Testis (tissue), 2 donors: ENCODE measurements around the gene SHE.

Experiments
- POLR2A ChIP-seq: fragments of 450-650 bp; IDR thresholded peaks from one replicate; pipeline ENCODE4 v1.6.1; 2017; ENCODE audit warnings: antibody characterized with exemption, mild to moderate bottlenecking, moderate library complexity
- TF ChIP-seq, protein P1 (sequence below), 3 experiments: fragments of 450-650 bp in 2 of 3; fragments of 200-600 bp in 1 of 3; sonication (generic) in 1 of 3; IDR thresholded peaks; one replicate each; pipeline ENCODE4 v1.5.1; 2016 to 2019; ENCODE audit warnings: antibody characterized with exemption in 3 of 3, mild to moderate bottlenecking in 2 of 3, moderate library complexity in 1 of 3

DNA sequence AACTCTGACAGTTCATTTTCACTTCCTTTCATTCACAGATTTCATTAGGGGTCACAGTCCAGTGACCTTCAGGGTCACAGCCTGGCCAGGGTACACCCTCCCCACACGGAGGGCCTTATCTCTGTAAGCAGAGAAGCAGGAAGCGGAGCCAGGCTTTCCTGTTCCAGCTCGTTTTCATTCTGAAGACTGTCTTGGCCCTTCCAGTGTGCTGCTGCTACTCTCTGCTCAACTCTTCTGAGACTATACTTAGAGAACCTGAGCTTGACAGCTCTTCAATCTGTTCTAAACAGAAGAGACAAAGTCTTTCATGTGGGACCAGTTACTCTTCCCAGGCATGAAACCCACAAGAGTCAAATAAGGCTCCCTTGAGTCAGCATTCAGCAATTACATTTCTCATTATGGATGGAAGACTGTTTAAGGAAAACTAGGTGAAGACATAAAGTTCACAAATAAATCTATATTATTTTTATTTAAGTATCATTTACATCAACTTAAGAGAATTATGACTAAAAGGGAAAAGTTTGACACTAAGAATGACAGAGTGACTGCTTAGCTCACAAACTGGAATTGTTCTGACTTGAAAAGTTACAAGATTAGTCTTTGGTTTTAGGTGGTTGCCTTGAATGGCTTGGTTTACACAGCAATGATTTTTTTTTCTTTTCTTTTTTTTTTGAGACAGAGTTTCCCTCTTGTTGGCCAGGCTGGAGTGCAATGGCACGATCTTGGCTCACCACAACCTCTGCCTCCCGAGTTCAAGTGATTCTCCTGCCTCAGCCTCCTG is 5.0 kb downstream of the SHE start:
- TF ChIP-seq, protein P1, sequence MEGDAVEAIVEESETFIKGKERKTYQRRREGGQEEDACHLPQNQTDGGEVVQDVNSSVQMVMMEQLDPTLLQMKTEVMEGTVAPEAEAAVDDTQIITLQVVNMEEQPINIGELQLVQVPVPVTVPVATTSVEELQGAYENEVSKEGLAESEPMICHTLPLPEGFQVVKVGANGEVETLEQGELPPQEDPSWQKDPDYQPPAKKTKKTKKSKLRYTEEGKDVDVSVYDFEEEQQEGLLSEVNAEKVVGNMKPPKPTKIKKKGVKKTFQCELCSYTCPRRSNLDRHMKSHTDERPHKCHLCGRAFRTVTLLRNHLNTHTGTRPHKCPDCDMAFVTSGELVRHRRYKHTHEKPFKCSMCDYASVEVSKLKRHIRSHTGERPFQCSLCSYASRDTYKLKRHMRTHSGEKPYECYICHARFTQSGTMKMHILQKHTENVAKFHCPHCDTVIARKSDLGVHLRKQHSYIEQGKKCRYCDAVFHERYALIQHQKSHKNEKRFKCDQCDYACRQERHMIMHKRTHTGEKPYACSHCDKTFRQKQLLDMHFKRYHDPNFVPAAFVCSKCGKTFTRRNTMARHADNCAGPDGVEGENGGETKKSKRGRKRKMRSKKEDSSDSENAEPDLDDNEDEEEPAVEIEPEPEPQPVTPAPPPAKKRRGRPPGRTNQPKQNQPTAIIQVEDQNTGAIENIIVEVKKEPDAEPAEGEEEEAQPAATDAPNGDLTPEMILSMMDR (IDR thresholded peaks at IDR 0.05), result no peak
- TF ChIP-seq POLR2A, result no peak
